ENCODE data around the gene TMTC1. TPM values are rescaled to one million over a fixed set of nuclear protein-coding genes. Genes with fewer than 3 reads are reported as not detected.

Gene TMTC1
- total and polyA plus RNA-seq, 2 experiments from 2014 or later: 4.8 to 24.3 TPM

GRCh38 chr12:29739279-29739991, 44.3 kb downstream of the TMTC1 start:
- Mint-ChIP-seq H3K36me3 (ENCODE audit: low read depth) (peaks cover 29% of the 10 kb centered on the region), H3K4me1 (peaks cover 23% of the 10 kb centered on the region), H3K4me3 (no peak overlapping the region), H3K27me3 (ENCODE audit: insufficient read depth, low read depth, poor library complexity) (no peaks in the 10 kb centered on the region), H3K9me3 (no peaks in the 10 kb centered on the region), H3K27ac (no peak overlapping the region)
- no peaks in the 10 kb centered on the region for H3K27me3 ChIP-seq (ENCODE audit: insufficient read depth)
- no peak overlapping the region for H2AFZ ChIP-seq
- H3F3A ChIP-seq (replicated peaks; ENCODE audit: low read depth): no peaks in the 10 kb centered on the region
- H3K27ac ChIP-seq (ENCODE audit: low read depth): no peak overlapping the region
- H3K79me2 ChIP-seq (replicated peaks; ENCODE audit: insufficient read depth): no peaks in the 10 kb centered on the region
- peaks cover 12% of the 10 kb centered on the region for H3K4me1 ChIP-seq (ENCODE audit: insufficient read depth)
- H3K9me2 ChIP-seq (ENCODE audit: insufficient read depth): no peaks in the 10 kb centered on the region
- H3K4me3 ChIP-seq: no peak overlapping the region
- ATAC-seq (no peak), DNase-seq (ENCODE audit: low spot score) (no peak)
- no peaks in the 10 kb centered on the region for H3K36me3 ChIP-seq (ENCODE audit: insufficient read depth)
- H4K20me1 ChIP-seq (replicated peaks; ENCODE audit: insufficient read depth): no peaks in the 10 kb centered on the region
- no peak overlapping the region for H3K4me2 ChIP-seq
- TF ChIP-seq CTCF (conservative IDR thresholded peaks at IDR 0.05; ENCODE audit: low read depth in 2 of 2): no peak
- no peak for TF ChIP-seq EZH2phosphoT487 (IDR thresholded peaks at IDR 0.05; ENCODE audit: unreplicated experiment)
- no peak for TF ChIP-seq STAT1 (IDR thresholded peaks at IDR 0.05; ENCODE audit: unreplicated experiment)
- TF ChIP-seq REST (IDR thresholded peaks at IDR 0.05; ENCODE audit: unreplicated experiment): no peak
- no peak for TF ChIP-seq POLR2AphosphoS5 (IDR thresholded peaks at IDR 0.05; ENCODE audit: low read depth)
- no peak for TF ChIP-seq JUNB (IDR thresholded peaks at IDR 0.05; ENCODE audit: unreplicated experiment)
- no peak for TF ChIP-seq CREB1 (CRISPR knock-in tag; IDR thresholded peaks at IDR 0.05; ENCODE audit: low read depth)
- no peak for TF ChIP-seq ZNF114 (CRISPR knock-in tag; IDR thresholded peaks at IDR 0.05)
- TF ChIP-seq EZH2 (IDR thresholded peaks at IDR 0.05; ENCODE audit: low read depth, unreplicated experiment): no peak

- Histone ChIP-seq H3K36me3 (ENCODE audit: insufficient read depth) (no peaks in the 10 kb centered on the region), H3K4me1 (ENCODE audit: insufficient read depth) (peaks cover 12% of the 10 kb centered on the region), H3K9me2 (ENCODE audit: insufficient read depth) (no peaks in the 10 kb centered on the region), H3F3A (replicated peaks; ENCODE audit: low read depth) (no peaks in the 10 kb centered on the region), H2AFZ (no peak overlapping the region), H3K4me3 (no peak overlapping the region), H3K27ac (ENCODE audit: low read depth) (no peak overlapping the region), H3K27me3 (ENCODE audit: insufficient read depth) (no peaks in the 10 kb centered on the region), H4K20me1 (replicated peaks; ENCODE audit: insufficient read depth) (no peaks in the 10 kb centered on the region), H3K79me2 (replicated peaks; ENCODE audit: insufficient read depth) (no peaks in the 10 kb centered on the region), H3K4me2 (no peak overlapping the region)
- Mint-ChIP-seq H3K36me3 (ENCODE audit: low read depth) (peaks cover 29% of the 10 kb centered on the region), H3K27me3 (ENCODE audit: insufficient read depth, low read depth, poor library complexity) (no peaks in the 10 kb centered on the region), H3K27ac (no peak overlapping the region), H3K4me1 (peaks cover 16% of the 10 kb centered on the region), H3K9me3 (no peaks in the 10 kb centered on the region), H3K4me3 (no peak overlapping the region)
- ATAC-seq: no peak
- DNase-seq (ENCODE audit: low spot score): no peak
- TF ChIP-seq EZH2 (IDR thresholded peaks at IDR 0.05; ENCODE audit: low read depth, unreplicated experiment): no peak
- no peak for TF ChIP-seq ZNF462 (CRISPR knock-in tag; IDR thresholded peaks at IDR 0.05)
- TF ChIP-seq JUNB (IDR thresholded peaks at IDR 0.05; ENCODE audit: unreplicated experiment): no peak
These were observed 45.4 kb downstream of the TMTC1 start for GRCh38 chr12:29738365-29738764.
